NCI-H2107 treated with DMSO at 0.1 percent for 48 hours (cell line): ENCODE results near the gene DAPK3.
"Not testable (repeated sequence)": the region's sequence is repeated elsewhere in the genome, so short reads cannot be mapped to it uniquely, and the experiment has no call there.

ENCODE experiments used
- DNase-seq: peaks from one replicate; lab custom pipeline; 2025; ENCODE audit not compliant: unreplicated experiment; lab: John Stamatoyannopoulos, UW

The DAPK3 gene

DNA sequence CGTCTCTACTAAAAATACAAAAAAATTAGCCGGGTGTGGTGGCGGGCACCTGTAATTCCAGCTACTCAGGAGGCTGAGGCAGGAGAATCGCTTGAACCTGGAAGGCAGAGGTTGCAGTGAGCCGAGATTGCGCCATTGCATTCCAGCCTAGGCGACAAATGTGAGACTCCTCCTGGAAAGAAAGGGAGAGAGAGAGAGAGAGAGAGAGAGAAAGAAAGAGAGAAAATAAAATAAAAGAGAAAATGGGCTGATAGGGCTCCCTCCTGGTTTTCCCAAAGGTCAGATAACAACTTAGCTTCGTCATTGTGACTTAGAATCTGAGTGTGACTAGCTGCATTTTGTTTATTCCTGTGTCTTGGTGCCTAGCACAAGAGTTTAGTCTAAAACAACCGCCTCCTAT is 34.5 kb upstream of the DAPK3 start:
- not testable (repeated sequence) for DNase-seq

DNA sequence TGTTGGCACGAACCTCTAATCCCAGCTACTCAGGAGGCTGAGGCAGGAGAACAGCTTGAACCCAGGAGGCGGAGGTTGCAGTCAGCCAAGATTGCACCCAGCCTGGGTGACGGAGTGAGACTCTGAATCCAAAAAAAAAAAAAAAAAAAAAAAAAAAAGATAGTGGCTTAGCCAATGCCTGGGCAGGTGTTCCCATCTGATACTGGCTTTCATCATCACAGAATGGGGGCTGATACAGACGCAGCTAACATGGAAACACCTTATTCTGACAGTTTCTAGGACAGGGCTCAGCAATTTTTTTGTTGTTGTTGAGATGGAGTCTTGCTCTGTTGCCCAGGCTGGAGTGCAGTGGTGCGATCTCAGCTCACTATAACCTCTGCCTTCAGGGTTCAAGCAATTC is 29.9 kb upstream of the DAPK3 start:
- not testable (repeated sequence) for DNase-seq

DNA sequence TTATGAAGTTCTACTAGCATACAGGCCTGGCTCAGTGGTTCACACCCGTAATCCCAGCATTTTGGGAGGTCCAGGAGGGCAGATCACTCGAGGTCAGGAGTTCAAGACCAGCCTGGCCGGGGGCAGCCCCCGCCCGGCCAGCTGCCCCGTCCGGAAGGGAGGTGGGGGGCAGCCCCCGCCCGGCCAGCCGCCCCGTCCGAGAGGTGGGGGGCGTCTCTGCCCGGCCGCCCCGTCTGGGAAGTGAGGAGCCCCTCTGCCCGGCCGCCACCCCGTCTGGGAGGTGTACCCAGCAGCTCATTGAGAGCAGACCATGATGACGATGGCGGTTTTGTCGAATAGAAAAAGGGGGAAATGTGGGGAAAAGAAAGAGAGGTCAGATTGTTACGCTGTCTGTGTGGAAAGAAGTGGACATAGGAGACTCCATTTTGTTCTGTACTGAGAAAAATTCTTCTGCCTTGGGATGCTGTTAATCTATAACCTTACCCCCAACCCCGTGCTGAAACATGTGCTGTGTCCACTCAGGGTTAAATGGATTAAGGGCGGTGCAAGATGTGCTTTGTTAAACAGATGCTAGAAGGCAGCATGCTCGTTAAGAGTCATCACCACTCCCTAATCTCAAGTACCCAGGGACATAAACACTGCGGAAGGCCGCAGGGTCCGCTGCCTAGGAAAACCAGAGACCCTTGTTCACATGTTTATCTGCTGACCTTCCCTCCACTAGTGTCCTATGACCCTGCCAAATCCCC is 27.9 kb upstream of the DAPK3 start:
- DNase-seq = not testable (repeated sequence)

DNA sequence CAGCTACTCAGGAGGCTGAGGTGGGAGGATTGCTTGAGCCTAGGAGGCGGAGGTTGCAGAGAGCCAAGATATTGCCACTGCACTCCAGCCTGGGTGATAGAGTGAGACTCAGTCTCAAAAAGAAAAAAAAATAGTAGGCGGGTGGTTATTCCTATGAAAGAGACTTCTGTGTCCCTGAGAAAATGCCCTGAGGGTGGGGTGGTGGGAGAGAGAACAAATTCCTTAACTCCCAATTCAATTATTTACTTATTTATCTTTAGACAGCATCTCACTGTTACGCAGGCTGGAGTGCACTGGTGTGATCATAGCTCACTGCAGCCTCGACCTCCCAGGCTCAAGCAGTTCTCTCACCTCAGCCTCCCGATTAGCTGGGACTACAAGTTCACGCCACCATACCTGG is 24.7 kb upstream of the DAPK3 start:
- no peak for DNase-seq

DNA sequence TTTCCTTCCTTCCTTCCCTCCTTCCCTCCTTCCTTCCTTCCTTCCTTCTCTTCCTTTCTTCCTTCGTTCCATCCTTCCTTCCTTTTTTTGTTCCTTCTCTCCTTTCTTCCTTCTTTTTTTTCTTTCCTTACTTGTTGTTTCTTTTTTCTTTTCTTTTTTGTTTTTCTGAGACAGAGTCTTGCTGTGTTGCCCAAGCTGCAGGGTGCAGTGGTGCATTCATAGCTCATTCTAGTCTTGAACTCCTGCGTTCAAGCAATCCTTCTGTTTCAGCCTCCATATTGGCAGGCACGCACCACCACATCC is 19.9 kb upstream of the DAPK3 start:
- DNase-seq = no peak

DNA sequence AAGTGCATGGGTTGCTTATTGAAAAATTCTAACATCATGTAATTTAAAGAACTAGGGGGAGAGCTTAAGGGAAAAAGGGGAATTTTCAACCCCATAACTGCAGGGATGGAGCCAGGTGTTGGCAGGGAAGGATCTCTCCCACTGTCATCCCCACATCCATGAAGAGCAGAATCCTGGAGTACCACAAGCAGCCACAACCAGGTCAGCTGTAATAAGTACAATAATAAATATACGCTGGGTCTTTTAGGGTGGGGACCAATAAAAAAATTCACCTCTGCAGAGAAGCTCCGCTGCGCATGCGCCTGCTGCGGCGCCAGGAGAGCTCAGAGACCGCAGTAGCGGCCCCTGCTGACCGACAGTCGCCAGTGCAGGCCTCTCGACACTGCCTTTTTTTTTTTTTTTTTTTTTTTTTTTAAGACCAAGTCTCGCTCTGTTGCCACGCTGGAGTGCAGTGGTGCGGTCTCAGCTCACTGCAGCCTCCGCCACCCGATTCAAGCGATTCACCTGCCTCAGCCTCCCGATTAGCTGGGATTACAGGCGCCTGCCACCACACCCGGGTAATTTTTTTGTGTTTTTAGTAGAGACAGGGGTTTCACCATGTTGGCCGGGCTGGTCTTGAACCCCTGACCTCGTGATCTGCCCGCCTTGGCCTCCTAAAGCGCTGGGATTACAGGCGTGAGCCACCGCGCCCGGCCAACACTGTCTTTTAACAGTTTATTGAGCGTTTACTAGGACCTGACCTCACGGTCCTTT is 16.9 kb upstream of the DAPK3 start:
- DNase-seq = peak; percentile 83

DNA sequence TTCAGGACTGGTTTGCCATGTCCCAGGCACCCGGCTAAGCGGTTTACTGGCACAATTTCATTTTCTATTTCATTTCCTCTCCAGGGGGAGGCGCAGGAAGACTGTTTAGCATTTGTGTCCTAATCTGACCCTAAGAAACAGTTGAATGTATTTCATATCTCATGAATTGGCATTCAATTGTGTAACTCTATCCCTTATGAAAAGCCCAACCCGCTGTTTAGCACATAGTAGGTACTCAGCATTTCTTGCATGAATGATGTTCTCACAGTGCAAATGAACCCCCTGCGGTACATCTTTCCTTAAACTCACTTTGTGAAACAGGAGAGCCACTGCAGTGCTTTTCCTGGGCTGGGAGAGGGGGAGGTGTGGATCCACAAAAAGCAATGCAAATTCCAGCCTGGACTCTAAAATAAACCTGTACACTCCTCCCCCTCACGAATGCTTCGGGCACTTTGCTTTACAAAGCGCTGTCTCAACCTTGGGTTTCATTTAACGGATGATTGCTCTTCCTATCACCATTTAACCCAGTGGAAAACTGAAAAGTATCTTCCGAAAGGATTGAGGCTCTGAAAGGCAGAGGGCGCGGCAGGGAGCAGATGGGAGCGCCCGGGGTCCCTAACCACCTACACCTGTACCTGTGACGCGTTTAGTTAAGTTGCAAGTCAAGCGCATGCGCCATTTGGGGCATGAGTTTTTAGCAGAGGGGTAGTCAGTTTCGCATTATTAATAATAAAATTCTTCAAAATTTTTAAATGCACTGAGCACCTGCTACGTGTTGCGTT is 15.6 kb upstream of the DAPK3 start:
- DNase-seq = peak; percentile 96

DNA sequence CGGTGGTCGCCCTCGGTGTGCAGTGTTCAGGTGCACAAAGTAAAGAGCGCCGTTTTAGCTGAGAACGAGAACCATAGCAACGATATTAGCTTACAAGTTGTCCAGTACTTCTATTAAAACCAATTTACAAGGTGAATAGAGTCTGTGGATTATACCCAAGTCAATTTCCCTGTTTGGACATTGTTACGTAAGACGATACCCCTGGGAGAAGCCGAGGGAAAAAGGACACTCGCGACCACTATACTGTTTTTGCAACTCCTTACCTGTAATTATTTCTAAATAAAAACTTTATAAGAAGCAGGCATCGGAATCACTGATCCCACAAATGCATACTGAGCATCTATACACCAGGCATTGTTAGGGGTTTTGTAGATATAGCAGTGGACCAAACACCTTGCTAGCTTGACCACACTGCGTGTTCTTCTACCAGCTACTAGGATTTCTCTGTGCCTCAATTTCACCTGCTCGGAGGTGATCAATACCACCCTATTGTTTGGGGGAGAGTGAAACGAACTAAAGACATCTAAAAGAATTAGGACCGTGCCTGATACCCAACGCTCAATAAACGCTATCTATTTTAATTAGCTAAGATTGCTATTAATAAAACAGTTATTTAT is 14.9 kb upstream of the DAPK3 start:
- peak; percentile 75 for DNase-seq

DNA sequence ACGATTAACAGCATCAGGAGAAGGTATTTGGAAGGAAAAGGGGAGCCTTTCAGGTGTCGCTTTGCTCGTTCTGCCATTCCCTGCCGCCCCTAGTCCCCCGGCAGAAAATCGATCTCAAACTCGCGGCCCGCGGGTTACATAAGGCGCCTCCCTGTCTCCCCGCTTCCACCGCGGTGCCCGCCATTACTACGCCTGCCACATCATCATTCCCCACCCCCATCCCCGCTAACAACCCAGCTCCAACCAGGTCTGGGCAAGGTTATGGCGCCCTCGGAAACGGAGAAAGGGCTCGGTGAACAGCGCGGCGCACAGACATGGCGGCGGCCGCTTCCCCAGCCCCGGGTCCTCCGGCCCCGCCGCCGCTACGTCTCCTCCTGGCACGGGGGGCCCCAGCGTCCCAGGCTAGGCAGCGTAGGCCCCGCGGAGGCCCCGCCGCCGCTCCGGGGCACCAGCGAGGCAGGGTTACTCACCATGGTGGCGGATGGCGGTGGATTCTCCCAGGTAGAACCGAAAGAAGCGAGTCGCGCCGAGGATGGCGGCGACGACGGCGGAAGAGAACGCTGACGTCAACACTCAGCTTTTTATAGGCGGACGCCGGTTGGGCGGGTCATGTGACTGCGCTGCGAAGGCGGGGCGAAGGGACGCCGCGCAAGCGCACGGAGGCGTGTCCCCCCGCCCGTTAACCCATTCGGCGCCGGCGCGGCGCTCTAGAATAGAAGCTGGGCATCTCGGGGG is 14.2 kb upstream of the DAPK3 start, which contains the start of gene EEF2:
Gene EEF2 (minus strand): TSS at position 556 of the 735 bp plus-strand sequence. CDS start 83 bp downstream, at position 473.
- peak; percentile 75 for DNase-seq

DNA sequence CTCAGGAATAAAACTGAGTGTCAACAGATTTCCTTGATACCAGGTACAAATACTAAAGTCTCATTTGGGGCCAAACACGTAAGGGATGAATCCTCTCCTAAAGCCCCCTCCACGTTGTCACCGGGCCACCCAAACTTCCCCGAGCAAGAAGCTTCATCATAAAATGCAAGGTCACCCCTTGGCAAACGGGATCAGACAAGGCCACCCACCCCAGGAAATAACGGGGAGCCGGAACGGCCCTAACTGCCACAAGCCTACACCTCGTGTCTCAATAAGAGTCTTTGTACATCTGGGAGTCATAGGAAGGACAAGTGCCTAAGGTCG is 13.6 kb upstream of the DAPK3 start:
- DNase-seq = no peak

DNA sequence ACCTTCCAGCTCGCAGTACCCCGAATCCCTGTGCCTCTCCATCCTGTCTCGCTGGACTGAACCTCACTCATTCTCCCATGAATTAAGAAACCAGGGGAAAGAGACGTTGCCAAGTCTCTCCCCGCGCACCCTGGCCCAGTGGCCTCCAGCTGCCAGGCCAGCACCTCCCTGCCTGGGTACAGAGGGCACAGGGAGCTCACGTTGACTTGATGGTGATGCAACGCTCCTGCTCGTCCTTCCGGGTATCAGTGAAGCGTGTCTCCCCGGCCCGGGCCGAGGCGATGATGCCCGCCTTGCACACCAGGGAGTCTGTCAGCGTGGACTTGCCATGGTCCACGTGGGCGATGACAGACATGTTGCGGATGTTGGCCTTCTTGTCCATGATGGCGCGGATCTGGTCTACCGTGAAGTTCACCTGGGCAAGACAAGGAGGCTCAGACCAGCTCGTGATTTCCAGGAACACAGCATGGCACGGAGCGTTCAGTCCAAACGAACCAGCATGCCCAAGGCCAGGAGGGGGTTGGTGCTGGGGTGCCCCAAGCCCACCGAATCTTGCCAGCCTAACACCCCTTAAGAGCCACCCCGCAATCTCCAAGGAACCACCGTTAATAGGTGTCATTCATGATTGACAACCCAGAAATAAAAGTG is 13.2 kb upstream of the DAPK3 start:
- peak; percentile 12 for DNase-seq

DNA sequence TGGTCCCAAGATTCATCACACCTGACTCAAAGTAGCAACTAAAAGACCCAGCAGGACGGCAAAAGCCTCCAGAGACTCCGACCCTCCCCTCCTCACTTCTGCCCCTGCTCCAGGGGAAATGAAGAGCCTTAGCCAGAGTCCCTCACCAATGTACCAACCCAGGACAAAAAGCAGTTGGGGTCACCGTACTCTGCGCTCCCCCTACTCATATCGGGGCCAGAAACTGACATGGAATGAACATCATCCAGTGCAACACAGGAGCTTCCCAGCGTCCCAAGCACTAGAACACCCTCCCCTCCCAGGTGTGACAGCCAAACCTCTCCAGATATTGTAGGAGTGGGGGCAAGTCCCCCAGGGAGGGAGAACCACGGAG is 12.6 kb upstream of the DAPK3 start:
- DNase-seq = no peak

DNA sequence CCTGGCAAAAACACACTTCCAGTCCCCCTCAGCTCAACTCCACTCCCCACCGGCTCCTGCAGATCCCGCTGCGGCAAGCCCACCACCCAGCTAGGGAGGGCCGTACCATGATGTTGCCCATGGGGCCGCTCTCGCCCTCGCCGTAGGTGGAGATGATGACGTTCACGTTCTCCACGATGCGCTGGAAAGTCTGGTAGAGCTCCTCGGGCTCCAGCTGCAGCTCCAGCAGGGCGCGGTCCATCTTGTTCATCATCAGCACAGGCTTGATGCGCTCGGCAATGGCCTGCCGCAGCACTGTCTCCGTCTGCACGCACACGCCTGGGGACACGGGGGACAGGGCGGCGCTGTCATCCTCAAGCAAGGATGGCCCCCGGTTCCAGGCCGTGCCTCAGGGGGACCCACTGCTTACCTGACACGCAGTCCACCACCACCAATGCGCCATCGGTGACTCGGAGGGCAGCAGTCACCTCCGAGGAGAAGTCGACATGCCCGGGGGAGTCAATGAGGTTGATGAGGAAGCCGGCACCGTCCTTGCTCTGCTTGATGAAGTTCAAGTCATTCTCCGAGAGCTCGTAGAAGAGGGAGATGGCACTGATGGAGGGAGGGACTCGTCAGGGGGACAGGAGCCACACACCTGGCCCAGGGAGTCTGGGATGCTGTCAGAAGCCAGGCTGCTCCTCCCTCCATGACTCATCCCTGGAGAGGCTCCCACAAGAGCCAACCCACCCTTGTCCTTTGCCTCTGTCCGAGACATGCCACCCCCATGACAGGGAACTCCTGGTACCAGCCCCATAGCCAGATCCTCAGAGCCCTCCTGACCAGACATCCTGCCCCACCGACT is 12.0 kb upstream of the DAPK3 start:
- DNase-seq = no peak

DNA sequence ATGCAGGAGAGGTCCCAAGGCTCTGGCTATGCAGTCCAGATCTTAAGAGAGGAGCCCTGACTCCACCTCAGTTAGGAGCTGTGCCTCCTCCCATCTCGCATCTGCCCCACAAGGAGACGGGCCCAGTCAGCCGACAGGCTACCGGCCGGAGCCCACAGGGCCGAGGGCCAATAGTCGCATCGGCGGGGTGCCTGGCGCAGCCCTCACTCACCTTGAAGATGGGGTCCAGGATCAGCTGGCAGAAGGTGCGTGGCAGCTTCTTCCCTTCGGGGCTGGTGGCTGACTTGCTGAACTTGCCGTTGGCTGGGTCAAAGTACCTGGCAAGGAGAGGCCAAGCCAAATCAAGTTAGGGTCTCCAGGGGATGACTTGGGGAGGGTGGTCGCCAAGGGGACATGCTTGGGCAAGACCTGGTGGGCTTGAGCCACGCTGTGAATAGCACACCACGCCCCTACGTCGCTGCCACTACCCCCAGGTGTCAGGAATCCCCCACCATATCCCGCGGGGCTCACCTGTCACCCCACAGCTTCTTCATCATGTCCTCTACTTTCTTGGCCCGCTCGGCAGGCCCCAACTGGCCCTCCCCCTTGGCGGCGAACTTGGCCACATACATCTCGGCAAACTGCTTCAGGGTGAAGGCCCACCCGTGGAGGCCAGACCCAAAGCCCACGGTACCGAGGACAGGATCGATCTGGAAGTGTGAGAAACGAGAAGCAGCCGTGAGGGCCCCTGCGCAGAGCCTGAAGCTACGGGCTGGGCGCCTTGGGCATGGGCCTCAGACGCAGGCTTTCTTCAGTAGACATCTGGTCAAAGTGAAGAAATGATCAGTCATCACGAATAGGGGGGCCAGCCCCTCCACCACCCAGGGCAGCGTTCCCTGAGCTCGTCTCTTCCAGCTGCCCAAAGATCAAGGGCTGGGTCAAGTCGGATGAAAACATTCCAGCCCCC is 11.1 kb upstream of the DAPK3 start:
- no peak for DNase-seq

DNA sequence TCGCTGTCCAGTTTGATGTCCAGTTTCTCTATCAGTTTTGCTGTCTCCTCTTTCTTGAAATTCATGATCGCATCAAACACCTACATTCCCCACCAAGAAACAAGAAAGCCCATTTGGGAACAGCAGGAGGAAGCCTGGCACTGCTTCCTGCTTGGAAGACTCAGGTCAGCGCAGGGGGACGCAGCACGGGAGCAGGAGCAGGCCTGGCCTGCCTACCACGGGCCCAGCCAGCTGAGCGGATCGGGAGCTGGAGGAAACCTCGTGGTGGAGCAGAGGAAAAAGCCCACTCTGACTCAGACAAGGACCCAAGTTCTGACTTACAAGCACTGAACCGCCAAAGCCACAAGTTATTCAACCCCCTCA is 10.5 kb upstream of the DAPK3 start:
- no peak for DNase-seq

DNA sequence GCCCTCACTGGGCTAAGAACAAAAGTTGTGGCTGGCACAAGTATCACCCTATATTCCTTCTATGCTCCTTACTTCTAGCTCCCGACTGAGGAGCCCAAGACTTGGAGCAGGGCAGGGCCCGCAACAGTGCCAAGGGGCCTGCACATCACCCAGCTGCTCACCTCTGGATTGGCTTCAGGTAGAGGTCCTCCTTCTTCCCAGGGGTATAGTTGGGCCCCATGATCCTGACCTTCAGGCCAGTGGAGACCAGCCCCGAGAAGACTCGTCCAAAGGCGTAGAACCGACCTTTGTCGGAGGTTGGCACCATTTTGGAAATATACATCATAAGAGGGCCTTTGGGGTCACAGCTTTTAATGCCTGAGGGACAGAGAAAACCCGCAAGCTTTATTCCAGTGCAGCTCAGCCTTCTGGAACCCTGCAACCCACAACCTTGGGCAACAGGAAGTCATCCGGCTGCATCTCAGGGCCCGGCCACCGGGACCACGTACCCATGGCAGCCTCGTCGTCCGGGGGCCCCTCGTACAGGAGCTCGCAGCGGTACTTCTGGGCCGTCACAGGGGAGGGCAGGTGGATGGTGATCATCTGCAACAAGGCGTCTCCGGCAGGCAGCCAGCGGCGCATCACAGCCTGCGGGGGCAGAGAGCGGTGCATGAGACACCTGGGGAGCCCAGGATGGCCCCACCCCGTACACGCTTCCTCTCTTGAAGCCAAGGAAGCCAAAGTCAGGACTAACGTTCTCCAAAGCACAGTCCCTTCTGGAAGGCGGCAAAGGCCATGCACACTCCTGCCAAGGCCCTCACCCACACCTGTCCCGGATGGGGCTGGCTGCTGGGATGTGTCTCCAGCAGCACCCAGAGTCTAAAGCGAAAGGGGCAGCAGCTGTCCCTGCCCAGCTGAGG is 9.7 kb upstream of the DAPK3 start:
- no peak for DNase-seq

DNA sequence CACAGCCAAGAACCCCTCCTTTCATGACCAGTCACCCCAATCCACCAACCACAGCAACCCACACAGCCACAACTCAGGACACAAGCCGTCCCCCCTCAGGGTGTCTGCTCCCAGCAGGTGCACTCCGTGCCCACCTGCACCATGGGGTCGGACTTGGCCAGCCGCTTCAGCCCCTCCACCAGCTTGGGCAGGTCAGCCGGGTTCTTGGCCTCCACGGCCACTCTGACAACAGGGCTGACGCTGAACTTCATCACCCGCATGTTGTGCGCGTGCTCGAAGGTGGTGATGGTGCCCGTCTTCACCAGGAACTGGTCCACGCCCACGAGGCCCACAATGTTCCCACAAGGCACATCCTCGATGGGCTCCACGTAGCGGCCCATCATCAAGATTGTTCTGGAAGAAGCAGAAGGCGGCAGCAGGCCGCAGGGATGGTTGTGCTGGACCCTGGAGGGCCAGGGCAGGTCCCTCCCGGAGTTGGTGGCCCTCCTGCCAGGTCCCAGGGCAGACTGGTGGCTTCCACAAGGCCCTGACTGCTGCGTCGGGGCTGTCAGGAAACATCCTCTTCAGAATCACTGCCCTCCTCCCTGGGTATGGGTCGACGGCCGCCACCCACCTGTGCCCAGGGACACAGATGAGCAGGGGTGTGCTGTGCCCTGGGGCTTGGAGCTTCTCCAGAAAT is 8.9 kb upstream of the DAPK3 start:
- no peak for DNase-seq
